ENCODE results near the gene SLC19A2. TPM values are rescaled to one million over a fixed set of nuclear protein-coding genes. Genes with fewer than 3 reads are reported as not detected.

Gene SLC19A2
- polyA plus RNA-seq, 6 donors from 2014 or later = 0.36 to 1.4 (median 0.79) TPM

GRCh38 chr1:169479363-169480066 lies 6.2 kb downstream of the SLC19A2 start:
- peaks cover 5 to 12% (median 9%) of the 10 kb centered on the region in 3 donors for H3K4me1 Mint-ChIP-seq
- no peak overlapping the region for H3K27ac Mint-ChIP-seq
- no peak for DNase-seq
- no peak for ATAC-seq (ENCODE audit: low read depth in 2 of 2)
- H3K9me3 Mint-ChIP-seq = no peaks in the 10 kb centered on the region
- no peaks in the 10 kb centered on the region for H3K27me3 Mint-ChIP-seq
- no peaks in the 10 kb centered on the region for H3K36me3 Mint-ChIP-seq
- no peak overlapping the region for H3K4me3 Mint-ChIP-seq

- no peak for DNase-seq
These were observed 7.6 kb downstream of the SLC19A2 start for GRCh38 chr1:169478094-169478672.

GRCh38 chr1:169475806-169476387 lies 9.8 kb downstream of the SLC19A2 start:
- Mint-ChIP-seq H3K4me1 (peaks cover 0 to 4% (median 0%) of the 10 kb centered on the region in 3 donors), H3K36me3 (no peaks in the 10 kb centered on the region), H3K4me3 (no peak overlapping the region), H3K9me3 (no peaks in the 10 kb centered on the region), H3K27ac (no peak overlapping the region), H3K27me3 (no peaks in the 10 kb centered on the region)
- DNase-seq (no peak), ATAC-seq (ENCODE audit: low read depth in 2 of 2) (no peak)

More at GRCh38 chr1:169478094-169478672, 7.6 kb downstream of the SLC19A2 start:
- Mint-ChIP-seq H3K4me1 (peaks cover 0 to 4% (median 0%) of the 10 kb centered on the region in 3 donors), H3K4me3 (no peak overlapping the region), H3K27me3 (no peaks in the 10 kb centered on the region), H3K36me3 (no peaks in the 10 kb centered on the region), H3K9me3 (no peaks in the 10 kb centered on the region), H3K27ac (no peak overlapping the region)
- no peak for ATAC-seq (ENCODE audit: low read depth in 2 of 2)

GRCh38 chr1:169474302-169474995 lies 11.3 kb downstream of the SLC19A2 start:
- H3K27me3 Mint-ChIP-seq = no peaks in the 10 kb centered on the region
- no peaks in the 10 kb centered on the region for H3K9me3 Mint-ChIP-seq
- H3K4me1 Mint-ChIP-seq = peaks cover 0 to 4% (median 0%) of the 10 kb centered on the region in 3 donors
- H3K27ac Mint-ChIP-seq = no peak overlapping the region
- ATAC-seq (ENCODE audit: low read depth in 2 of 2) = no peak
- no peaks in the 10 kb centered on the region for H3K36me3 Mint-ChIP-seq
- no peak for DNase-seq
- no peak overlapping the region for H3K4me3 Mint-ChIP-seq

GRCh38 chr1:169473347-169473746 lies 12.4 kb downstream of the SLC19A2 start:
- Mint-ChIP-seq H3K27ac (no peak overlapping the region), H3K27me3 (no peaks in the 10 kb centered on the region), H3K36me3 (no peaks in the 10 kb centered on the region), H3K4me1 (peaks cover 0 to 4% (median 0%) of the 10 kb centered on the region in 3 donors), H3K9me3 (no peaks in the 10 kb centered on the region), H3K4me3 (no peak overlapping the region)
- ATAC-seq (ENCODE audit: low read depth in 2 of 2) (no peak), DNase-seq (no peak)

GRCh38 chr1:169472738-169473137 lies 13.0 kb downstream of the SLC19A2 start:
- no peaks in the 10 kb centered on the region for H3K27me3 Mint-ChIP-seq
- H3K4me3 Mint-ChIP-seq = no peak overlapping the region
- H3K4me1 Mint-ChIP-seq = peaks cover 0 to 4% (median 0%) of the 10 kb centered on the region in 3 donors
- H3K27ac Mint-ChIP-seq = peak overlapping the region in 1 of 6 donors; percentile 14
- no peaks in the 10 kb centered on the region for H3K36me3 Mint-ChIP-seq
- ATAC-seq (ENCODE audit: low read depth in 2 of 2) = no peak
- no peak for DNase-seq
- no peaks in the 10 kb centered on the region for H3K9me3 Mint-ChIP-seq

GRCh38 chr1:169468982-169469381 lies 16.8 kb downstream of the SLC19A2 start:
- DNase-seq = no peak
- peak overlapping the region in 1 of 6 donors; percentile 79 for H3K27ac Mint-ChIP-seq

GRCh38 chr1:169466259-169467230 lies 19.2 kb downstream of the SLC19A2 start:
- Mint-ChIP-seq H3K9me3 (no peaks in the 10 kb centered on the region), H3K4me3 (no peak overlapping the region), H3K27ac (peak overlapping the region in 2 of 6 donors; percentile 40 to 57), H3K27me3 (peaks cover under 1 to 2% (median under 1%) of the 10 kb centered on the region in 3 donors), H3K4me1 (no peaks in the 10 kb centered on the region), H3K36me3 (no peaks in the 10 kb centered on the region)
- DNase-seq (no peak), ATAC-seq (ENCODE audit: low read depth in 2 of 2) (no peak)

More at GRCh38 chr1:169468982-169469381, 16.8 kb downstream of the SLC19A2 start:
- ATAC-seq (ENCODE audit: low read depth in 2 of 2) = no peak
- no peaks in the 10 kb centered on the region for H3K27me3 Mint-ChIP-seq
- H3K4me3 Mint-ChIP-seq = no peak overlapping the region
- no peaks in the 10 kb centered on the region for H3K4me1 Mint-ChIP-seq
- no peaks in the 10 kb centered on the region for H3K9me3 Mint-ChIP-seq
- H3K36me3 Mint-ChIP-seq = no peaks in the 10 kb centered on the region

- Mint-ChIP-seq H3K9me3 (no peaks in the 10 kb centered on the region), H3K27me3 (peaks cover 11 to 12% (median 11%) of the 10 kb centered on the region in 3 donors), H3K4me1 (peaks cover 1 to 3% (median 3%) of the 10 kb centered on the region in 3 donors), H3K27ac (no peak overlapping the region), H3K4me3 (no peak overlapping the region), H3K36me3 (no peaks in the 10 kb centered on the region)
- ATAC-seq (ENCODE audit: low read depth in 2 of 2) (no peak), DNase-seq (no peak)
These were observed 20.5 kb downstream of the SLC19A2 start for GRCh38 chr1:169465281-169465680.

- Mint-ChIP-seq H3K9me3 (peaks cover 0 to 10% (median 1%) of the 10 kb centered on the region in 7 donors), H3K4me3 (no peak overlapping the region), H3K4me1 (peaks cover 4 to 7% (median 6%) of the 10 kb centered on the region in 3 donors), H3K27ac (no peak overlapping the region), H3K36me3 (peaks cover under 1 to 3% of the 10 kb centered on the region in 2 donors), H3K27me3 (peaks cover 12 to 25% (median 15%) of the 10 kb centered on the region in 3 donors)
- DNase-seq (no peak), ATAC-seq (ENCODE audit: low read depth in 2 of 2) (no peak)
These were observed 23.4 kb downstream of the SLC19A2 start for GRCh38 chr1:169462385-169462784.

GRCh38 chr1:169461390-169462000 lies 24.2 kb downstream of the SLC19A2 start:
- Mint-ChIP-seq H3K4me3 (peak overlapping the region in 2 of 8 donors; percentile 12 to 17), H3K36me3 (peaks cover 6 to 11% of the 10 kb centered on the region in 2 donors), H3K4me1 (peaks cover 4 to 7% (median 6%) of the 10 kb centered on the region in 3 donors), H3K27ac (peak overlapping the region in 1 of 6 donors; percentile 19), H3K9me3 (peaks cover 4 to 19% (median 9%) of the 10 kb centered on the region in 7 donors), H3K27me3 (peaks cover 15 to 31% (median 19%) of the 10 kb centered on the region in 3 donors)
- DNase-seq (no peak), ATAC-seq (ENCODE audit: low read depth in 2 of 2) (no peak)
